IPS-18a (cell line): ENCODE data around the gene RPL19.

Source experiments
- H3K27ac ChIP-seq: one replicate; pipeline ENCODE4 v1.5.1; 2013; ENCODE audit warnings: low read length
- H3K27me3 ChIP-seq: one replicate; pipeline ENCODE4 v1.6.1; 2013; ENCODE audit warnings: mild to moderate bottlenecking, low read length; ENCODE audit not compliant: control insufficient read depth, insufficient read depth
- H3K36me3 ChIP-seq: one replicate; pipeline ENCODE4 v1.6.1; 2013; ENCODE audit warnings: low read depth, low read length; ENCODE audit not compliant: control insufficient read depth
- H3K4me1 ChIP-seq: one replicate; pipeline ENCODE4 v1.6.1; 2013; ENCODE audit warnings: low read depth, low read length; ENCODE audit not compliant: control insufficient read depth
- H3K4me3 ChIP-seq: one replicate; pipeline ENCODE4 v1.5.1; 2013; ENCODE audit warnings: low read length
- H3K9ac ChIP-seq: one replicate; pipeline ENCODE4 v1.6.1; 2013; ENCODE audit warnings: mild to moderate bottlenecking, low read length, moderate library complexity
- H3K9me3 ChIP-seq: one replicate; pipeline ENCODE4 v1.6.1; 2013; ENCODE audit warnings: low read depth, low read length; ENCODE audit not compliant: control insufficient read depth

The RPL19 gene

DNA sequence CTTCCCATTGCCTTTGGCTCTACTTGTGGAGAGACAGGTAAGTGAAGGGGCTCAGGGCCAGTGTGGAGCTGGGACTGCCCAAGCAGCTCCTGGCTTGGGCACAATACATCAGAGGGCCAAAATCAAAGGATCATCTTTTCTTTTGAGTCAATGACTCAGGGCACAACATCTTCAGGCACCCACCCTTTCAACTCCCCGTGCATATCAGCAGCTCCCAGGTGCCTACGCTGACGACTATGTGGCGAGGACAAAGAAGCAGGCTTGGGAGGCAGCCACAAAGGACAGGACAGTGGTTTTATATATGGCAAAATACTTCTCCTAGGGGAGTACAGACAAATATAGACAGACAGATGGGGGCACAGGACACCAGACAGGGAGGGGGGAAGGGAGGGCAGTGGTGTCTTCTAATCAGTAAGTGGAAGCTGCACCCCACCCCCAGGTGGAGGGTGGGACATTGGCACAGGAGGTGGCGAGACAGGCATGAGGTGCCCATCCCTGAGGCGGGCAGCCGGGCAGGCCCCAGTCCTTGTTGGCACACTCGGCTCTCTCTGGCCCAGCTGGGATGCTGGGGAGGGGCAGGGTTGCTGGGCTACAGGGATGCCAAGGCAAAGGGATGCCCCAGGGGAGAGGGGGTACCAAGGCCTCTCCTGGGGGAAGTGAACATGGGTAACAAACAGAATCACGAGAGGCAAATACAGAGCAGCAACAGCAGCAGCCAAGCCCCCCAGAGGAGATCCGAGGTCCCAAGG lies 26.4 kb upstream of the RPL19 start:
- Histone ChIP-seq H3K9ac (no peak overlapping the region), H3K36me3 (peaks cover 4% of the 10 kb centered on the region), H3K4me1 (peaks cover 4% of the 10 kb centered on the region), H3K4me3 (no peak overlapping the region), H3K27ac (no peak overlapping the region), H3K9me3 (no peaks in the 10 kb centered on the region), H3K27me3 (peaks cover 5% of the 10 kb centered on the region)

DNA sequence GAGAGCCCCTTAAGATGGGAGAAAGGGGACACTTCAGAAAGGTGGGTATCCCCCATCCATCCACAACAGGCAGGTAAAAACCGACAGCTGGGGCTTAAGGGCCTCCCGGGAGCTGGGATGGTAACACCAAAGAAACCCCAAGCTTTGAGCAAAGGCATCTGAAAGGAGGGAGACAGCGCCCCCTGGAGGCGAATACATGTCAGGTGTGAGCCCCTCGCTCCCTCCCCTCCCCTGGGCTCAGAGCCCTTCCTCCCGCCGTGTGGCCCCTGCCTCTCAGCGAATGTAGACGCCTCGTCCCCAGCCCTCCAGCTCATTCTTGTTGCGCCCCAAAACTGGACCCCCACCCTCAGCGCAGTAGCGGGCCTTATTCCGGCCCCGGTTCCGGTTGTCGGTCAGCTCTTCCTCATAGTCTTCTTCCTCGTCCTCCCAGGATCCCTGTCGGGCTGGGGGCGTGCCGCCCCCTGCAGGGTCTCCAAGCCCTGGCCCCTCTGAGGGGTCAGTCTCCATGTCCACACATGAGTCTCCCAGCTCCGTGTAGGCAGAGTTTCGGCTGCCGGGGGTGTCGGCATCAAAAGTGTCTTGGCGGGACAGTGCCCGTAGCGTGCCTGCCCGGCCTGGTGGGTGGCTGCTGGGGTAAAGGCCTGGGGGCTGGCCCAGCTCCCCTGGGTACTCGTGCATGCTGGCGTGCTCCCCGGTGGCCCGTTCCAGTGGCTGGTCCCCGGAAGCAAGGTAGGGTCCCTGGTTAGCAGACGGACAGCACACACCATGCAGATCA lies 25.0 kb upstream of the RPL19 start:
- Histone ChIP-seq H3K4me3 (peak overlapping the region; percentile 21), H3K27me3 (no peaks in the 10 kb centered on the region), H3K9me3 (no peaks in the 10 kb centered on the region), H3K4me1 (peaks cover 4% of the 10 kb centered on the region), H3K36me3 (peaks cover 4% of the 10 kb centered on the region), H3K27ac (no peak overlapping the region), H3K9ac (no peak overlapping the region)

DNA sequence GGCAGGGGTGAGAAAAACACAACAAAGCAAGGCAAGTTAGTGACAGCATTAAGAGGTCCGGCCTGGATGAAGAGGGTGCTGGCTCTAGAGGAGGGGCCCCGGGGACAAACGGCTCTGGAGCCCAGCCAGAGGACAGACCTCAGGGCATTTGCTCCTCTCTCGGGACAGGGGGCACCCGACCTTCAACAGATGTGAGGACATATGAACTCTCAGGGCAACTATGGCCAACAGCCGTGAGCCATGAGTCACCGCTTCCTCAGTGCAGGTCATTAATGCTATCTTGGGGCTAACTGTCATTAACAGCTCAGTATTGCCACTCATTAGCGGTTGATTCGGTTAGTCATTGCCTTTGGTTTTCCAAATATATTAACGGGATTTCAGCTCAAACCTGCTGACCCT lies 24.4 kb upstream of the RPL19 start:
- Histone ChIP-seq H3K4me3 (no peak overlapping the region), H3K9me3 (no peaks in the 10 kb centered on the region), H3K27me3 (no peaks in the 10 kb centered on the region), H3K9ac (no peak overlapping the region), H3K27ac (no peak overlapping the region), H3K4me1 (peaks cover 4% of the 10 kb centered on the region), H3K36me3 (peaks cover 4% of the 10 kb centered on the region)

DNA sequence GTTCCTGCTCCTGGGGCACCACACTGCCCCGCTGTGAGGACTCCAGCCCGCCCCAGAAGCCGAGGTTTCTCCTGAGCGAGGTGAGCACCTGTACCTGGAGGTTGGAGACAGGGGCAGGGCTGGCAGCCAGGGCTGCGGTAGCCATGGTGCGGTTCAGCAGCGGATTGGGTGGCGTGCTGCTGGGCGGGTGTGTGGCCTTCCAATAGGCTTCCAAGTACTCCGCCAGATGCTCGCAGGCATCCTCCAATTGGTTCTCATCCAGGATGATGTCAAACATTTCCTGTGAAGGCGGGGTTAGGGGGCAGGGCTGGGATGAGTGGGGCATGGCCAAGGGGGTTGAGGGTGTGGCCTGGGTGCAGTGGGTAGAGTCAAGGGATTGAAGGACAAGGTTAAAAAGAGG lies 22.8 kb upstream of the RPL19 start:
- Histone ChIP-seq H3K4me3 (no peak overlapping the region), H3K27ac (no peak overlapping the region), H3K36me3 (peaks cover 4% of the 10 kb centered on the region), H3K9me3 (no peaks in the 10 kb centered on the region), H3K27me3 (no peaks in the 10 kb centered on the region), H3K9ac (no peak overlapping the region), H3K4me1 (peaks cover 4% of the 10 kb centered on the region)

DNA sequence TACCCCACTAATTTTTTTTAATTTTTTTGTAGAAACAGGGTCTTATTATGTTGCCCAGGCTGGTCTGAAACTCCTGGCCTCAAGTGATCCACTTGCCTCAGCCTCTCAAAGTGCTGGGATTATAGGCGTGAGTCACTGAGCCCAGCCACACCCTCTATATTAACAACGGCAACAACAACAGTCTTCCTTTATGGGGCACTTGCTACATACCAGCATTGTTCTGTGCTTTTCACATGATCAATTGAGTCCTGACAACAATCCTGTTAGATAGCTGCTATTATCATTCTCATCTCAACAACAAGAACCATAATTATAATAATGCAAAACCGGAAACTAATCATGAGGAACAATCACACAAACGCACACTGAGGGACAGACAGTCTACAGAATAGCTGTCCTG lies 21.5 kb upstream of the RPL19 start:
- H3K9me3 ChIP-seq: no peaks in the 10 kb centered on the region
- peaks cover 4% of the 10 kb centered on the region for H3K4me1 ChIP-seq
- no peak overlapping the region for H3K27ac ChIP-seq
- no peak overlapping the region for H3K9ac ChIP-seq
- H3K4me3 ChIP-seq: no peak overlapping the region
- no peaks in the 10 kb centered on the region for H3K27me3 ChIP-seq
- H3K36me3 ChIP-seq: peaks cover 14% of the 10 kb centered on the region

DNA sequence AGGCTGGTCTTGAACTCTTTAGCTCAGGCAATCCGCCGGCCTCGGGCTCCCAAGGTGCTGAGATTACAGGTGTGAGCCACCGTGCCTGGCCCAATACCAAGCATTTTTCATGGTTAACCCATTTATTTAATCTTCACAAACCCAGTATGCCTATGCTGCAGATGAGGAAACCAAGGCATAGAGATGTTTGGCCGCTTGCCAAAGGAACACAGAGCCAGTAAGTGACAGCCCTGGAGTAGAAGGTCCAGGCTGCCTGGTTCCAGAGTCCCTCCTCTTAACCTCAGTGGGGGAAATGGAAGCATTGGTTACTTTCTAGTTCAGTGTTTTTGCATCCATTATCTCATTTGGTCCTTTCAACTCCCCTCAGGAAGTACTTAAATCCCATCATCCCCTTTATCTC lies 18.8 kb upstream of the RPL19 start:
- no peak overlapping the region for H3K4me3 ChIP-seq
- H3K4me1 ChIP-seq: no peaks in the 10 kb centered on the region
- no peaks in the 10 kb centered on the region for H3K27me3 ChIP-seq
- H3K9me3 ChIP-seq: no peaks in the 10 kb centered on the region
- peaks cover 27% of the 10 kb centered on the region for H3K36me3 ChIP-seq
- no peak overlapping the region for H3K9ac ChIP-seq
- no peak overlapping the region for H3K27ac ChIP-seq

DNA sequence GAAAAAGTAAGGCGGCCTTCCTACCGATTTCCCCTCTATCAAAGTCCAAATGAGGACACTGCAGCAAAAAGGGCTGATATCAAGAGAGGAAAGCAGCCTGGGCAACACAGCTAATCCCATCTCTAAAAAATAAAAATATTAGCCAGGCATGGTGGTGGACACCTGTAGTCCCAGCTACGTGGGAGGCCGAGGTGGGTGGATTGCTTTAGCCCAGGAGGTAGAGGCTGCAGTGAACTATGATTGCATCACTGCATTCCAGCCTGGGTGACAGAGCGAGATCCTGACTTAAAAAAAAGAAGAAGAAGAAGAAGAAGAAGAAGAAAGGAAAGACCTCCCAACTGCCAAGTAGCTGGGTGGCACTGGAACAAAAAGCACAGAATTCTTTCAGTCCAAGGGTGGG lies 17.0 kb upstream of the RPL19 start:
- Histone ChIP-seq H3K9ac (no peak overlapping the region), H3K27ac (no peak overlapping the region), H3K9me3 (no peaks in the 10 kb centered on the region), H3K4me3 (no peak overlapping the region), H3K4me1 (no peaks in the 10 kb centered on the region), H3K36me3 (peaks cover 42% of the 10 kb centered on the region), H3K27me3 (no peaks in the 10 kb centered on the region)

DNA sequence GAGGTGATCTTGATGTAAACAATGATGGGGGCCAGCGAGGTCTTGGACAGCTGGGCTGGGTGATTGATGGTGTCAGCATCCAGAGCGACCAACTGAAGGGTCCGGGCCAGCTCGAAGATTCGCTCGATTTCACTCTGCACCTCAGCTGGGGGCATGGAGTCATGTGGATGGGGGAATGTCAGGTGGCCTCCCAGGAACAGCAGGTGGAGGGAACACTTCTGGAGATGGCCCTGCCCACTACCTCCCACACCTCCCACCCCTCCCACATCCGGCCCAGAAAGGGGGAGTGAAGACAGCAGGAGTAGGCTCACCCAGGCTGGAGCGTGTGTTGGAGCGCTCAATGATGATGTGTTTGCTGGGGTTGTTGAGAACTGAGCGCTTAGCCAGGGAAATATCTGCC lies 16.4 kb upstream of the RPL19 start:
- Histone ChIP-seq H3K27ac (no peak overlapping the region), H3K4me1 (no peaks in the 10 kb centered on the region), H3K4me3 (no peak overlapping the region), H3K9ac (no peak overlapping the region), H3K27me3 (no peaks in the 10 kb centered on the region), H3K36me3 (peaks cover 44% of the 10 kb centered on the region), H3K9me3 (no peaks in the 10 kb centered on the region)

DNA sequence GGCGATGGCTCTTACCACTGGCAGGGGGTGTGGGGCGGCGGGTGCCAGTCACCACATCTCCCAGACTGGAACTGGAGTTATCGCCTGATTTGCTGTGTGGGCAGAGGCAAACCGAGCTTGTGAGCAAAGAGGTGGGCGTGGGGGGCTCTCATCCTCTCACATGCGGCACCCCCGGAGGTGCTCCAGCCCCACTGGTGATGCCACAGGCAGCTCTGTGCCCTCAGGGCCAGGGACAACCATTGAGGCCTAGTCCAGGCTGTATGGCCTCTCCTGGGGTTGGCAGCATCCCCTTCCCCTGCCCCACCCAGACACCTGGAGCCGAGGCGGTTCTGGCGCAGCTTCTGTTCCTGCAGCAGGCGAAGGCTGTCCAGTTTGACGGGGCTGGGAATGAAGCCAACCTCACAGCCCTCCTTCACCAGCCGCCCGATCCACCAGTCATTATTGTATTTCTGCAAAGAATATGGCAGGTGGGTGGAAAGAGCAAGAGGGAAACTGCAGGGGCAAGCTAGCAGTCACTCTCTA lies 13.5 kb upstream of the RPL19 start:
- Histone ChIP-seq H3K36me3 (peaks cover 50% of the 10 kb centered on the region), H3K9ac (no peak overlapping the region), H3K27ac (no peak overlapping the region), H3K4me3 (no peak overlapping the region), H3K4me1 (no peaks in the 10 kb centered on the region), H3K27me3 (no peaks in the 10 kb centered on the region), H3K9me3 (no peaks in the 10 kb centered on the region)

DNA sequence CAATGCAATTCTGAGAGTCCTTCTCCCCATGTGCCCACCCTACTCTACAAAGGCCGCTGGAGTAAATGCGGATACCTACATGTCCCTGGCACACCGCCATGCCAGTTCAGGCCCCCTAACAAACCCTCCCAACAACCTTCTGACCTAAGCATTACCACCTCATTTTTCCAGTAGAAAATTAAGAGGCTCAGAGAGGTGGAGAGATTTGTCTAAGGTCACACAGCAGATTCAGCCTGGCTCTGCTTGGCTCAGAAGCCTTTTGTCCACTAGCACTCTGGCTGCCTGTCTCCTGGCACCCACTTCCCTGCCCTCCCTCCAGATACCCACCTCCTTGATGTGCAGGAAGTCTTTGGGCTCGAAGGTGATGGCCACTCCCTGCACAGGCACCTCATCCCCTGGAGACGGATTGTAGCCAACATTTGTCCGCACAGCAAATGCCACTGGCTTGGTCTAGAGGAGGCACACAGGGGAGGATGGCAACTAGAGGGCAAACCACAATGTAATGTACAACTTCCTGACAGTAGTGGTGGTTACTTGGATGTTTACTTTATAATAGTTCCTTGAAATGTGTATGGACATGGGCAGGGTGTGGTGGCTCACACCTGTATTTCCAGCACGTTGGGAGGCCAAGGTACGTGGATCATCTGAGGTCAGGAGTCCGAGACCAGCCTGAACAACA lies 12.8 kb upstream of the RPL19 start:
- H3K9ac ChIP-seq: no peak overlapping the region
- H3K9me3 ChIP-seq: no peaks in the 10 kb centered on the region
- H3K27ac ChIP-seq: no peak overlapping the region
- H3K4me1 ChIP-seq: no peaks in the 10 kb centered on the region
- no peaks in the 10 kb centered on the region for H3K27me3 ChIP-seq
- peaks cover 57% of the 10 kb centered on the region for H3K36me3 ChIP-seq
- H3K4me3 ChIP-seq: no peak overlapping the region

DNA sequence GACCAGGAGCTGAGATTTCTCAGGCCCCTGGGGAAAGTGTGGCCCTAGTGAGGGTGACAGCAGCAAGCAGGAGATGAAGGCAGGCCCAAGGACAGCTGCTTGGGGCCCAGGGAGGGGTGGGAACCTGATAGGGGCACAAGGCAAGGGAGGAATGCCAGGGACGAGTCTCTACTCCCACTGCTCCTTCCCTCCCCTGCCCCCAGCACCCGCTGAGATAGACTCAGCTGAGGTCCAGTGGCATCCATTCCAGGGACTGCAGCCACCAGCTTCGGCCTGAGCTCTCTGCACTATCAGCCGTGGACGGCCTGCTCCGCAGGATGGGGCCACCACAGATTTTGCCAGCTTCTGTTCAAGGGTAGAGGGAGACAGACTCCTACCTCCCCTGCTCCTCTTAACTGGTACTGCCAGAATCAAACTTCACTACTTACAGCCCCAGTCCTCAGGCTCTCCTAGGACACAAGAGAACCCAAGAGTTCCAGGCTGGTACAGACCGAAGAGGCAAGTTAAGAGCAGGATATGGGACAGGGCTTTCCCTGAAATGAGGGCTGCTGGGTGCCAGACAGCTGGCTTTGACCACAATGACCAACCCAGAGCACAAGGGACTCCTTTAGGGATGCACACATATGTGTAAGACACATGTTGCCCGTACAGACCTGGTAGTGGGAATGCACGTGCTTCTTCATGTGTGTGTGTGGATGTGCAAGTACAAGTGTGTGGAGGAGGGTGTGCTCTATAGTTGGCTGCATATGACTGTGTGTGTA lies 8.2 kb upstream of the RPL19 start:
- Histone ChIP-seq H3K9ac (no peak overlapping the region), H3K27me3 (no peaks in the 10 kb centered on the region), H3K27ac (no peak overlapping the region)

More for the DNA sequence above, 8.2 kb upstream of the RPL19 start:
- H3K4me3 ChIP-seq: no peak overlapping the region
- H3K4me1 ChIP-seq: peaks cover 20% of the 10 kb centered on the region
- no peaks in the 10 kb centered on the region for H3K9me3 ChIP-seq
- peaks cover 46% of the 10 kb centered on the region for H3K36me3 ChIP-seq
